GM21367 (cell line): Measurements from ENCODE around the gene LSM12.

Source experiments
- ATAC-seq: cut with Tn5 transposase; IDR thresholded peaks from one replicate; pipeline ENCODE4 v1.9.1; 2021; ENCODE audit not compliant: unreplicated experiment

The LSM12 gene

GRCh38 chr17:44095647-44096496 lies 29.4 kb upstream of the LSM12 start:
- no peak for ATAC-seq

- ATAC-seq: no peak
Observed at GRCh38 chr17:44095388-44095646, 28.8 kb upstream of the LSM12 start.

- no peak for ATAC-seq
Observed at GRCh38 chr17:44094701-44095387, 28.4 kb upstream of the LSM12 start.

GRCh38 chr17:44093231-44093900 lies 26.9 kb upstream of the LSM12 start:
- no peak for ATAC-seq

GRCh38 chr17:44092051-44092450 lies 25.6 kb upstream of the LSM12 start:
- no peak for ATAC-seq

GRCh38 chr17:44091200-44091997 lies 24.9 kb upstream of the LSM12 start:
- ATAC-seq: no peak

GRCh38 chr17:44088254-44088653 lies 21.8 kb upstream of the LSM12 start:
- no peak for ATAC-seq

- no peak for ATAC-seq
Observed at GRCh38 chr17:44087319-44087718, 20.8 kb upstream of the LSM12 start.

GRCh38 chr17:44086364-44087311 lies 20.2 kb upstream of the LSM12 start:
- no peak for ATAC-seq

GRCh38 chr17:44085908-44086307 lies 19.4 kb upstream of the LSM12 start:
- ATAC-seq: no peak

- ATAC-seq: no peak
Observed at GRCh38 chr17:44084921-44085320, 18.4 kb upstream of the LSM12 start.

GRCh38 chr17:44084131-44084538 lies 17.7 kb upstream of the LSM12 start:
- no peak for ATAC-seq

GRCh38 chr17:44083250-44083849 lies 16.9 kb upstream of the LSM12 start:
- no peak for ATAC-seq

GRCh38 chr17:44082256-44082927 lies 15.9 kb upstream of the LSM12 start:
- no peak for ATAC-seq

GRCh38 chr17:44081681-44082080 lies 15.2 kb upstream of the LSM12 start:
- ATAC-seq: no peak

GRCh38 chr17:44079877-44080821 lies 13.7 kb upstream of the LSM12 start:
- no peak for ATAC-seq

- ATAC-seq: no peak
Observed at GRCh38 chr17:44078412-44078811, 11.9 kb upstream of the LSM12 start.

- no peak for ATAC-seq
Observed at GRCh38 chr17:44077595-44077909, 11.1 kb upstream of the LSM12 start.
